ENCODE results near the gene EMX1. TPM values are rescaled to one million over a fixed set of nuclear protein-coding genes. Genes with fewer than 3 reads are reported as not detected.

EMX1 gene
- total RNA-seq, 4 donors from 2014 or later = 0.26 TPM; not detected in 3

DNA sequence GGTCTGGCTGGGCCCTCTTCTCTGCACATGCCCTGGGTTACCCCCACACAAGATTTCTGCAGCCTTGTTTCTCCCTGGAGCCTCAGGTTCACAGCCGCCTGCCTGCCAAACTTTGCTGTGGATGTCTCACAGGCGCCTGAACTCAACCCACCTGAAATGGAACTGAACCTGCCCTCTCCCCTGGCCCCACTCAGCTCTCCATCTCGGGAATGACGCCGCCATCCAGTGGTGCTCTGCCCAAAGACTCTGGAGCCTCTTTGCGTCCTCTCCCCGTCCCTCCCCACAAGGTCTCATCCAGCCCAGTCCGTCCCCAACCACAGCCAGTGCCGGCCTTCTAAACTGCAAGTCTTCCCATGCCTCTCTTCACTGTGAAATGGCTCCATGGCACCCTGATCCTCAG, 29.1 kb downstream of the EMX1 start:
- no peak for DNase-seq (ENCODE audit: low spot score in 2 of 2)
- TF ChIP-seq, protein P1, sequence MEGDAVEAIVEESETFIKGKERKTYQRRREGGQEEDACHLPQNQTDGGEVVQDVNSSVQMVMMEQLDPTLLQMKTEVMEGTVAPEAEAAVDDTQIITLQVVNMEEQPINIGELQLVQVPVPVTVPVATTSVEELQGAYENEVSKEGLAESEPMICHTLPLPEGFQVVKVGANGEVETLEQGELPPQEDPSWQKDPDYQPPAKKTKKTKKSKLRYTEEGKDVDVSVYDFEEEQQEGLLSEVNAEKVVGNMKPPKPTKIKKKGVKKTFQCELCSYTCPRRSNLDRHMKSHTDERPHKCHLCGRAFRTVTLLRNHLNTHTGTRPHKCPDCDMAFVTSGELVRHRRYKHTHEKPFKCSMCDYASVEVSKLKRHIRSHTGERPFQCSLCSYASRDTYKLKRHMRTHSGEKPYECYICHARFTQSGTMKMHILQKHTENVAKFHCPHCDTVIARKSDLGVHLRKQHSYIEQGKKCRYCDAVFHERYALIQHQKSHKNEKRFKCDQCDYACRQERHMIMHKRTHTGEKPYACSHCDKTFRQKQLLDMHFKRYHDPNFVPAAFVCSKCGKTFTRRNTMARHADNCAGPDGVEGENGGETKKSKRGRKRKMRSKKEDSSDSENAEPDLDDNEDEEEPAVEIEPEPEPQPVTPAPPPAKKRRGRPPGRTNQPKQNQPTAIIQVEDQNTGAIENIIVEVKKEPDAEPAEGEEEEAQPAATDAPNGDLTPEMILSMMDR (IDR thresholded peaks at IDR 0.05) = no peak
- 93 to 97% methylated on average over 9 of the region's 9 CpGs for WGBS, 2 donors
- no peak overlapping the region for H3K4me3 ChIP-seq (ENCODE audit: low read depth, poor library complexity, severe bottlenecking)
- intact Hi-C loops (cut with DNase I; ENCODE audit: low total_unique reads) = no loop called here

- no peak for TF ChIP-seq POLR2A (IDR thresholded peaks at IDR 0.05)
- TF ChIP-seq, protein P1 (IDR thresholded peaks at IDR 0.05) = no peak
- DNase-seq (ENCODE audit: low spot score in 2 of 2) = no peak
- intact Hi-C loops (cut with DNase I; ENCODE audit: low total_unique reads) = no loop called here
- 94 to 95% methylated on average over 10 of the region's 10 CpGs for WGBS, 2 donors
- H3K4me3 ChIP-seq (ENCODE audit: low read depth, poor library complexity, severe bottlenecking) = no peak overlapping the region
These were observed 30.9 kb downstream of the EMX1 start for GRCh38 chr2:72947952-72948830.

GRCh38 chr2:72949045-72949444, 31.7 kb downstream of the EMX1 start:
- DNase-seq (ENCODE audit: low spot score in 2 of 2) = no peak
- TF ChIP-seq POLR2A (IDR thresholded peaks at IDR 0.05) = no peak
- TF ChIP-seq, protein P1 (IDR thresholded peaks at IDR 0.05) = no peak
- H3K4me3 ChIP-seq (ENCODE audit: low read depth, poor library complexity, severe bottlenecking) = no peak overlapping the region
- WGBS, 2 donors = 85 to 87% methylated on average over 2 of the region's 2 CpGs
- intact Hi-C loops (cut with DNase I; ENCODE audit: low total_unique reads) = no loop called here

DNA sequence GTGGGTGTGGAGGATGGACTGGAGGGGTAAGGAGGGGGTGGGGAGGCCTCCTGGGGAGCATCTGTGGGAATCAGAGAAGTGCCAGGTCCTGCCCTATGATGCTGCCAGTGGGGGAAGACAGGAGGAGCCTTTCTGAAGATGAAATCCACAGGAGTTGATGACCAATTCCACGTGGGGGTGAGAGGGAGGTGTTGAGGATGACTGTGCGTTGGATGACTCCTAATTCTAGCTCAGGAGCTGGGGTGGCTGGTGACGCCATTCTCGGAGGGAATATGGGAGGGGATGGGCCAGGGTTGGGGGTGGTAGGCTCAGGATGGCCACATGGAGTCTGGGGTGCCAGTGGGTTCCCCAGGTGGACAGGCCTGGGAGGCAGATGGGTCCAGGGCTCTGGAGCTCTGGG, 32.3 kb downstream of the EMX1 start:
- no peak overlapping the region for H3K4me3 ChIP-seq (ENCODE audit: low read depth, poor library complexity, severe bottlenecking)
- intact Hi-C loops (cut with DNase I; ENCODE audit: low total_unique reads) = no loop called here
- TF ChIP-seq, protein P1 (IDR thresholded peaks at IDR 0.05) = no peak
- TF ChIP-seq POLR2A (IDR thresholded peaks at IDR 0.05) = no peak
- DNase-seq (ENCODE audit: low spot score in 2 of 2) = no peak
- WGBS, 2 donors = 86% methylated on average over 4 of the region's 4 CpGs

GRCh38 chr2:72950558-72951255, 33.4 kb downstream of the EMX1 start:
- no peak overlapping the region for H3K4me3 ChIP-seq (ENCODE audit: low read depth, poor library complexity, severe bottlenecking)
- 78 to 79% methylated on average over 13 of the region's 13 CpGs for WGBS, 2 donors
- intact Hi-C loops (cut with DNase I; ENCODE audit: low total_unique reads) = no loop called here
- no peak for DNase-seq (ENCODE audit: low spot score in 2 of 2)
- TF ChIP-seq, protein P1 (IDR thresholded peaks at IDR 0.05) = no peak
- TF ChIP-seq POLR2A (IDR thresholded peaks at IDR 0.05) = no peak

All from lower leg skin (tissue), 4 donors.